Fibroblast of peridontal ligament (primary cell): ENCODE measurements around the gene HCN4.

ENCODE experiments used
- DNase-seq: peaks from one replicate; pipeline ENCODE4 v3.0.0-alpha.2; 2010; ENCODE audit errors: extremely low read depth

Gene HCN4

DNA sequence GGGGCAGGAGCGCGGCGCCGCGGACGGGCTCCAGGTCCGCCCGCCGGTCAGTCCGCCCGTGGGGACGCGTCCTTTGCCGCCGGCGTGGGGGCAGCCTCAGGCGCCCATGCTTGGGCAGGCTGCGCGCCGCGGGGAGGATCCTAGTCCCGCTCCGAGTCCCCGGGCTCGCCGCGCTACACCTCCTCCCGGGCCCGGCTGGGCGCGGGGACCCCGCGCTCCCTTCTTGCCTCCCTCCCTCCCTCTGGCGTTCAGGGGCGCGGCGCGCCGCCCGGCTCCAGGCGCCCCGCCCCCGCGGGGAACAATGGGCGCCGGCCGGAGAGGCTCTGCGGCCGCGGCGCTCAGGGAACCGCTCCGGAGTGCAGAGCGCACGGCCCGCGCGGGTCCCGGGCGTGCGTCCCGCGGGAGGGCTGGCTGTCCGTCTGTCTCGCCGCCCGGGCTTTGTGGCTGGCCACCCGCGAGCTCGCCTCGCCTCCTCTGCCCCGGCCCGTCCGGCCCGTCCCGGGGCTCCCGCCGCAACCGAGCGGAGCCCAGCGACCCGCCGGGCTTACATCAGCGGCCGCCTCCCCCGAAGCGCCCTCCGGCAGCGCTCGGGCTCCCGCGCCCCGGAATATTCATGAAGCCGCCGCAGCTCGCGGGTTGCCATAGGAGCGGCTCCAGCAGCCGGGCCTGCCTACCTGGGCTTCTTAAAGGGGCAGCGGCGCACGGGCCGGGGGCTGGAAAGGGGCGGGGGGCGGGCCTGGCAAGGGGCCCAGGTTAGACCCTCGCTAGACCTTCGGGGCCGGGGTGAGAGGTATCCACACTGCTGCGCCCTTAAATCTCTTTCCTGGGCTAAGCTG, at the start of gene HCN4:
Gene HCN4 (minus strand): TSS at position 658 of the 836 bp plus-strand sequence. CDS start 688 bp downstream, outside the sequence.
- no peak for DNase-seq

DNA sequence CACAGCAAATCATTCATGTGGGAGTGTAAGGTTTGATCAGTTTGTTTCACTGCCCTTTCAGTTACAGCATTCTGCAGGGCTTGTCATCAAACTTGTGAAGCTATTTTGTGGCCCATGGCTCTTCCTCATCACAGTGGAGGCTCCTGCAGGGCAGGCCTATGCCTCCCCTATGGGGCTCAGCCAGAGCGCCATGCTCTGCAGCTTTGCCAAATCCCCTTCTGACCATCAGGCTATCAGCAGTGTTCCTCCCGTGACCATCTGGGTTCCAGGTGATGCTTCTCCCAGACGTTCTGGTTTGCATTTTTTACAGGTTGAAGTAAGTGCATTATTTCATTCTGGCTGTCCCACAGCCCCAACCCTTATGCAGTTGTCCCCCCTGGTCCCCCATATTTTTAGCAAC, 46.1 kb upstream of the HCN4 start:
- DNase-seq, result no peak

DNA sequence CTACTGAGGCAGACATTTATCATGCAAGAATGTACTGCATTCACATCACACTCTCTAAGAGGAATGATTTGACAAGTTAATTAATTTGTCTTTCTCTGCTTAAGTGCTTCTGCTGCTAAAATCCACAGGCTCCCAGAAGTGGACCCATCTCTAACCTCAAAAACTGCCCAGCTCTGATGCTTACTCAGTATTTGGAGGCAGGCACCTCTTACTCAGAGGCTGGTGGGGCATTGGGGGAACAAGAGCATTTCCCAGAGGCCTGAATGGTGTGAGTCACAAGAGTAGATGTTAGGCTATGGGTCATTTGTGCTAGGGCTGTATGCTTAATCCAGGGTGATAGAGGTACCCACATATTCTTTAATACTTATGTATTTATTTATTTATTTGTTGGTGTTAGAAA, 34.4 kb upstream of the HCN4 start:
- no peak for DNase-seq

DNA sequence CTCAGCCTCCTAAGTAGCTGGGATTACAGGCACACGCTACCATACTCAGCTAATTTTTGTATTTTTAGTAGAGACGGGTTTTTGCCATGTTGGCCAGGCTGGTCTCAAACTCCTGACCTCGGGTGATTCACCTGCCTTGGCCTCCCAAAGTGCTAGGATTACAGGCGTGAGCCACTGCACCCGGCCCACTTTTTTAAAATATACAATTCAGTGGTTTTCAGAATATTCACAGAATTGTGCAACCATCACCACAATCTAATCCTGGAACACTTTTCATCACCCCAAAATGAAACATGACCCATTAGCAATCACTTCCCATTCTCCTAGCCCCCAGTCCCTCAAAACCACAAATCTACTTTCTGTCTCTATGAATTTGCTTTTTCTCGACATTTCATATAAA, 31.5 kb upstream of the HCN4 start:
- DNase-seq, result peak; percentile 67

DNA sequence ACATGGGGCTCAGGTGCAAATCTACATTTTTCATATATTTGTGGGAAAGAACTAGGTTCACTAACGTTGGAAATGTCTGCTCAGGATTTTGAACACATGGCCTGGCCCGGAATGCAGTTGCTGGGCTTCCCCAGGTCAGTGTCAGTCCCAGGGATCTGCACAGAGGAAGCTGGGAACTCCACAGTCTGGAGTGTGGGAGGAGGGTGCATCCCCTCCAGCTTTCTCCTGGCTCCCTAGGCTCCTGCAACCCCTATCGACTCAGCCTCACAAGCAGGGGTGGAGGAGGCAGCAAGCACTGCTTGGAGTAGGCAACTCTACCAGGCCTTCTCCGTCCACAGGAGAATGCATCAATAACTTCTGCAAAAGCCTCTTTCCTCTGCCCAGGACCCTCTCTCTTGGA, 30.1 kb upstream of the HCN4 start:
- DNase-seq, result no peak

DNA sequence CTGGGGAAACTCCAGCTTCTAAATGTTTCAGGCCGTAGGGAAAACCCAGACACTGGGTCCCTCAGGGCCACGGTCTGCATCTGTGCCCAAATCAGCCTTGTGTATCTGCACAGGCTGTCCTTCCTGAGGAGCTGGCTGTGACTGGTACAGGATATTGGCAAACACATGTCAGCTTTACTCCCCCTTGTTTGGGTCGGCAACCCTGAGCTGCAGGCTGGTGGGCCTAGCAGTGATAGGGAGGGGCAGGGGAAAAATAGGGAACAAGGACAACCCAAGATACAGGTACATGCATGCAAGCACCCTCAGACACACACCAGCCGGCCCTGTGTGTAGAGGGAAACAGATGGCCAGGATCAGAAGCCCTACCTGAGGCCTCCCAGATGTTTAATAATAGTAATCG, 28.7 kb upstream of the HCN4 start:
- DNase-seq, result no peak

DNA sequence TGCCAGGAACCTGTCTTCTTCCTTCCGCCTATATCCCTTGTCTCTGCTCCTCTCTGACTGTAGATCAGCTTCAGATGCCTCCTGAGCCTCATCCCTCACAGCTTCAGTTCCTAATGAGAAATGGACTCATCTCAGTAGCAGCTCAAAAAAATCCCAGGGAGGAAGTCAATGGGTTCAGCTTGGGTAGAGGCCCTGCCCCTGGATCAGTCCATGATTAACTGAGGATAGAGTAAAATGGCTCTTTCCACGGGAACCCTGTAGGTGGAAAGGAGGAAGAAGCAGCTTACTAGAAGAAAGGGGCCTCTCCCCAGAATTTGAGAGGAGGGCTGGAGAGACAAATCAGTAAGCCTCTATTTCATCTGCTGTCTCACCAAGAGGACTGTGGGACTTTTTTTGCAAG, 26.9 kb upstream of the HCN4 start:
- no peak for DNase-seq

DNA sequence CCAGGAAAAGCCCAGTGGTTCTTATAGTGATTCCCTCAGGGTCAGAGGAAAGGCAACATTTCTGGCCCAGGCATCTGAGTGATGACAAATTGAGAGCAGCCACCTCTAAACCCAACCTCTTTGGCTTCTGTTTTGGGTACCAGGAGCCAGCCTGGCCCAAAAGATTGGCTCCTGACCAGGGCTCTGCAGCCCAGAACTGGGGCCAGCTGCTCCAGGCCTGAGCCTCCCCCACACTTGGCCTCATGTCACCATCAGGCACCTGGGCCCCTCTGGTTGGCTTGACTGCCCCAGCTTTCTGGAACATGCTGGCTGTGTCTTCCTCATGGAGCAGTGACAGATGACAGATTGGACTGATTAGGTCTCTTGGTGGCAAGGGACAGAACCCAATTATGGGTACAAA, 26.0 kb upstream of the HCN4 start:
- no peak for DNase-seq

DNA sequence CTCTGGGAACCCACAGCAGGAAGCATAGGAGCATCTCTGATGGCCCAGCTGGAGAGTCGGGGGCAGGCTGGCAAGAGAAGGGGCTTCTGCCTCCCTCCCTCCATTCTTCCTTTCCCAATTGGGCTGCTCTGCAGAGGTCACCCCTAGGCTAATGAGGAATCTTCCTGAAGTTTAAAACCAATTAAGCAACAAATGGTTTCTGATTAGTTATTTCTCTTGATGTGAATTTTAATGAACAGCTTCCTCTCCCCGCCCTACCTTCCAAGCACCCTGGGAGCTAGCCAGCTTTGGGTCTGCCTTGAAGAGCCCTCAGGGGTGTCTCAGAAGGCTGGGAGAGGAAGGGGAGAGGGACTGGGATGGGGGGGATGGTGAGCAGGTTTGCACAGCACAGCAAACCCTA, 24.6 kb upstream of the HCN4 start:
- no peak for DNase-seq

DNA sequence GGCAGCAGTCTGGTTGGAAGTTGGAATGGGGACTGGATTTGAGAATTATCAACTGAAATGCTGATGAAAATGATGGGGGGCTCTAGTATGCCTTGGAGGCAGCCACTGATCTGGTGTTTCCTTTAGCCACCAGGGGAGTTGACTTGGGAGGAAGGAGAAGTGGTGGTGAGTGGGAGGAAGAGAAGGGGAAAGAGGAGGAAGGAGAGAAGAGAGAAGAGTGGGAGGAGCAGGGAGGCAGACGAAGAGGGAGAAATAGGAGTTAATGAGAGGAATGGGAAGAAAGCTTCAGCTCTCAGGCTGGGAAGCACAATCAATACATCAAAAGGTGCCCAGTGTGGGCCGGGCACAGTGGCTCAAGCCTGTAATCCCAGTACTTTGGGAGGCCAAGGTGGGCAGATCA, 23.3 kb upstream of the HCN4 start:
- no peak for DNase-seq

DNA sequence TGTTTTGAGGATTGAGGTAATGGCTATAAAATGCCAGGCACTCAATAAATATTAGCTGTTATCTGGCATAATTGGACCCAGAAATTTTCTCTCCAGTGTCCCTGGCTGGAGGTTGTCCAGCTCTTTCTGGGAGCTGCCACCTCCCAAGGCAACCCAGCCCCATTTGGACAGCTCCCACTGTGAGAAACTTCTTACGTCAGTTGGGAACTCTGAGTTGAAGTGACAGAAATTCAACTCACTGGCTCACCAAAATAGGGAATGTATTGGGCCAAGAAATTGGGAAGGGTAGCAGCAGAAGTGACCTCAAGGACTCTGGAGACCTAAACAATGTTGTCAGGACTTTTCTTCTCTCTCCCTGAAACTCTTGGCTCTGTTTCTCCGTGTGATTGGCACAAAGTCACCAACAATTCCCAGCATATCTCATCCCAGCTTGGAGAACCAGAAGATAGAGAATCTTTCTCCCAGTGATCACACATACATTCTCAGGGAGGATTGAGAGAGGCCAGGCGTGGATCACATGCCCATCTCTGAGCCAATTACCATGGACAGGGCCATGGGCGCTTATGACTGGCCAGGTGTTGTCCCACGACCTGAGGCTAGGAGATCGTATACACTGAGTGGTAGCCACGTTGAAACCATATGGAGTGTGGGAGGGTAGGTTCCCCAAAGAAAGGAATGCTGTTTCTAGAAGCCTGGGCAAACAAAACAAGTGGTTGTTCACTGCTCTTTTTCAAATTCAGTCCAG, 22.5 kb upstream of the HCN4 start:
- no peak for DNase-seq

DNA sequence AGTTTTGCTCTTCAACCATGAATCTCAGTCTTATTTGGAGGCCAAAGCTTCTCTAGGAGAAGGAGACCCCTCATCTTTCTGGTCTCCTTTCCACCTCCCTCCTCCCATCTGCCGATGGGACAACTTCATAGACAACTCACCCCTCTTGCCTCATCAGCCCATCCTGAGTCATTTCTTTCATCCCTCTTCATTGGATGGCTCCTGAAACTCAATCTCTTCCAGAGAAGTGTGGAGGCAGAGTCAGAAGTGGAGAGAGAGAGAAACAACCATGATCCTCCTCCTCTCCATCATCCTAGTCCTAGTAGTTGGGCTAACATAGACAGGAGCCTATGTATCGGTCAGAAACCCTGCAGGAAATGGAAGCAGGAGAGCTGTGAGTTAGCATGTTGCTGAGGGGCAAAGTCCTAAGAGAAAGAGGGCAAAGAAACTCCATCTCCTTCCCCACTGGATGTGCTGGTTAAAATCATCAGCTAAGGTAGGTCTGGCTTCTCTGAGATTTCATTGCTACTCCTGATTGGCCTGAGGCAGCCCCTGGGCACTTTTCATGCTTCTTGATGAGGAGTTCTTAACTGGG, 21.3 kb upstream of the HCN4 start:
- no peak for DNase-seq

DNA sequence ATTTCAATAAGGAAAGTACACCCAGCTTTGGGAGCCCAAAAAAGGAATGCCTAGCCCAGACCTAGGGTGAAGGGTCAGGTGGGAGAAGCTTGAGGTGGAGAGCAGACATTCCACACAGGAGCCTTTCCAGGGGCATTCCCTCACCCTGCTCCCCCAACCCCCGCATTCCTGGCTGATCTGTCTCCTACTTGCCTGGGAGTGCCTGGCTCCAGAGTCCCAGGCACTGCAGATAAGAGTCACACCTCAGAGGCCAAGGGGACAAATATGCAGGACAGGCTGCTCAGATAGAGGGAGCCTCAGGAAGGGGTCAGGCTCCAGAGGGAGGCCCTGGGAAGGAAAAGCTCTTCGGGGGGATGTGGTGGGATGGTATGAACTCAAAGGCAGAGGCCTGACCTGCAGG, 20.8 kb upstream of the HCN4 start:
- no peak for DNase-seq

DNA sequence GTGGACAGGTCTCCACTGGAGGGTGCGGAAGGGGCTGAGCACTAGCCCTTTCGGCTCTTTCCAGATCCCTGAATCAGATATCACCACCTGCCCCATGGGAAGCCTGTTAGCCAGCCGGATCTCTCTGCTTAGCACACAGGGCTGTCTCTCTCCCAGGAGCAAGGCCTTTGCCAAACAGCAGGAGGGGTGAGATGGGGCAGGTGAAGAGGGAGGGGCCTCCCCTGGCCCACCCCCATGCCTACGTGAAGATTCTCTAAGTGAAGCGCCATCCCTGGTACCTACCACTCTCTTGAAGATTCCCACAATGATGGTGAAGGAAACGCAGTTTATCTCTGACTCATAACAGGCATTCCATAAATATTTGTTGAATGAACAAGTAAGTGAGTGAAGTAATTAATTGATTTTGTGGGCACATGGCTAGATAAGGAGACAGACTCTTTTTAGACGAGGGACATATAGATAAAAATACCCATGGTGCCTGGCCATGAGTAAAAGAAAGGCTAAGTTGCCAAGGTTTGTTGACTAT, 19.6 kb upstream of the HCN4 start:
- DNase-seq, result peak; percentile 11

DNA sequence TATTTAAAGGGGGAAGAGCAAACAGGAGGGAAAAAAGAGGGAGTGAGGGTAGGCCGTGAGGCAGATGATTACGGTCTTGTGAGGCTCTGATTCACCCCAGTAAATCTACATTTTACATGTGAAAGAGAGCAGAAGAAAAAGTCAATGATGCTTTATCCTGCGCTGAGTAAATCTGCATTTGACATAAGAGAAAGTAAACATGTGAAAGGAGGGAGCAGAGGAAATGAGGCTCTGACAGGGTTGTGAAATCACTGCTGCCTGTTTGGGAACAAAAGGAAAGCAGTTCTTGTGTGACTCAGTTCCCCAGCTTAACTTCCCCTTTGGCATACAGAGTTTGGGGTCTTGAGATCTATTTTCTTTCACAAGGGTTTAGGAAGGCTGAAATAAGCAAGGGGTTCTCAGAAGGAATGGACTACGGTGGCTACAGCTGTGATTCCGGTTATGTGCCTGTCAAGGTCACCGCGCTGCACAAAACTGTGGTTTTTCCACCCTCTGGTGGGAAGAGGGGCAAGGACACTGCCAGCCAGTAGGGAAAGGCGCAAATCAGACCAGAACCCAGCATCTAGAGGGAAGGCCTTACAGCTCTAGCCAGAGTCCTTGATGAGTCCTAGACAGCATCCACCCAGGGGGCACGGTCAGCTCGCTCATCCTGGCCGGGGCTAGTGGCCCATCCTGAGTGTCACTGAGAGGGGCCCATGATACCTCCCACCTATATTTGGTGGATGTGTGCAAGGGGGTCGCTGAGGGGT, 18.9 kb upstream of the HCN4 start:
- peak; percentile 15 for DNase-seq

DNA sequence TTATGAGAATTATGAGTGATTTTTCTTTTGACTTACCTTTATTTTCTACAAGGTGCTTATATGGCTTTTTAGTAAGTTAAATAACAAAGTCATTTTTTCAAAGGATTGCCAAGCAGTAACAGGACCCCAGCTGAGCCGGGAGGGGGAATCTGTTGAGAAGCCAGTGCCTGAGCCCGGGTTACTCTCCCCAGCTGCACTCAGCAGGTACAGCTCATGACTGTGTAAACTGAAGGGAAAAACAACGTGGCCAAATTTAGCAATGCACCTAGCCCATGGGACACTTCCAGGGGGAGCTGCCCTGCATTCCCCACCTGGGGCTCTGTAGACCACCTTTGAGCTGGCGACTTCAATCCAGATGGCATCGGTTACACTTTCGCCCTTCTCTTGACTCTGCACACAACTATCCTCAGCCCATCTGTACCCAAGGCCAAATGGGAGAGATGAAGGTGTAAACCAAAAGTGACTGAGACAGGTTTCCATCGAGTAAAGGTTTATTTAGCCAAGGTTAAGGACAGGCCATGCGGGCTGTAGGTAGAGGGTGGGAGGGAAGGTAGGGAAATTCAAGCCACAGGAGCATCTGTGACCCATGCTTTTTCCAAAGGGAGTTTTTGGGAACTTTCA, 18.2 kb upstream of the HCN4 start:
- DNase-seq, result no peak

DNA sequence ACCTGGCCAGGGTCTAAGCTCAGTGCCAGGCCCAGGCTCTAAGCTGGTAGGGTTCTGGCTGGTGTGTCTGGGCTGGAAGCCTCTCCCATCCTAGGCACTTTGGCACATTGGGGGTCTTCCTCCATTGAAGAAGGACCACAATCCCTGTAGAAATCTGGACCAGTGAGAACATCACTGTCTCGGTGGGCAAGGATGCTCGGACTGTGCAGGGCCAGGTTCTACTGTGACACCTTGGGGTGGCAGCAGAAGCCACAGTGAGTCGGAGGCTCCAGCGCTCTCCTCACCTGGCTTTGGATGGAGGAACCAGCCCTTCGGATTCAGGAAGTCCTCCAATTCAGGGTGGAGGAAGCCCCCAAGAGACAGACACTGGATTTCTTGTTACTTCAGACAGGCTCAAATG, 17.5 kb upstream of the HCN4 start:
- no peak for DNase-seq

DNA sequence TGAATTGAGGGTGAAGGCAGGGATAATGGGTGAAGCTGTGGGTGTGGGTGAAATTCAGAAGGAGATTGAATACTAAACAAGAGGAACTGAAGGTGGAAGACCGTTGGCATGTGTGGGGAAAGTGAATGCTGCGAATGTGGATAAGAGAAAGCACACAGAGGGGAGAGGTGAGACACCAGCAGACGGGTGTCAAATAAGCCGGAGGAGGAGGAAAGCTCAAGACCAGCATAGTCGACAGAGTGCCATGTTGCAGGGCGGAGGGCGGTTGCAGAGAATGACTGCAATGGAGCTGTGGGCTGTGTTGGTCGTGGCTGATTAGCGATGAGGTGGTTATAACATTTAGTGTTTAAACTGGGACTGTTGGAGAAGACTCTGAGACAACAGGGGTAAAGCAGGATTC, 16.4 kb upstream of the HCN4 start:
- DNase-seq, result no peak

DNA sequence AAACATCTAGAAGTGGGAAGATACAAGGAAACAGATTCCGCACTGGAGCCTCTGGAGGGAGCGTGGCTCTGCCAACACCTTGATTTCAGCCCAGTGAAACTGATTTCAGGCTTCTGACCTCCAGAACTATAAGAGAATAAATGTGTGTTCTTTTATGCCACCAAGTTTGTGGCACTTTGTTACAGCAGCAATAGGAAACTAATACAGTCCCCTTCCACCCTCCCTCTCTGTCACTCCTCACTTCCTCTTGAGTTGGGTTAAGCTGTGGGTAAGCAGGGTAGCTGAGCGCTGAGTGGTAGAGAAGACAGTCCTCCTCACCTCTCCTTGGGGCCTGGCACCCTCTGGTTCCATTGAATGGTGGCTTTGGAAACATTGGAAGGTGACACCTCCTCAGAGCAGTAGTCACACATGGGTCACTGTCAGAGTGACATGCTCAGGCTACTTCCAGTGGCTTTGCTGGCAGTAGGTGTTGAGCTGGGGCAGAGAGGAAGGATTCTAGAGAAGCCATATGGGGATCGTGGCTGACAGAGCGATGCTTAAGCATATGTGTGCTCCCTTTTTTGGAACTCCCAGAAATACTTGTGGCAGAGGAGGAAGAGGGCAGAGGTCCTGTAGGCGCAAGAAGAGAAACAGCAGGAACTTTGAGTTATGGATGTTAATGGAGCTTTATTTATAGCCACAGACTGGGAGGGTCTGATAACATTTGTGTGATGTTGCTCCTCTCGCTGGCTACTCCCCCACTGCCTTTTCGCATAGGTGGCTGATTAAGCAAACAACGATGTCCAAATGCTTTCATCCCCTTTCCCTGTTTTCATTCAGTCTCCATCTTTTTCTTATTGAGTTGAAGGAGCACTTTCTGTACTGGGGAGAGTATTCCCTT, 14.8 kb upstream of the HCN4 start:
- no peak for DNase-seq

DNA sequence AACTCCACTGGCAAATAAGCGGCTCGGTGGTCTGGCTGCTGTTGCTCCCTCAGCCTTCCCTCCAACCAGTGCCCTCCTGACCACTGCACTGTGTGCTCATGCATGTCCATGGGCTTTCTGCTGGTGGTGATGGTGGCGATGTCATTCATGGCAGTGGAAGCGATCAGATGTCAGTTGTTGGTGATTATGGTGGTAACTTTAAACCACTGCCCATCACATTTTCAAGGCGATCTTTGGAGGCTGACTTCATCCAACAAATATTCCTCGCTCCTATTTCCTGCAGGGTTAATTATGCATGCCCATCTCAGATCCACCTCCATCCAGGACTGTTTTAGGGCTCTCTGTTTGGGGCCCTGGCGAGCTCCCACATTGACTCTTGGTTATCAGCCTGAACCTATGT, 13.4 kb upstream of the HCN4 start:
- DNase-seq, result no peak

DNA sequence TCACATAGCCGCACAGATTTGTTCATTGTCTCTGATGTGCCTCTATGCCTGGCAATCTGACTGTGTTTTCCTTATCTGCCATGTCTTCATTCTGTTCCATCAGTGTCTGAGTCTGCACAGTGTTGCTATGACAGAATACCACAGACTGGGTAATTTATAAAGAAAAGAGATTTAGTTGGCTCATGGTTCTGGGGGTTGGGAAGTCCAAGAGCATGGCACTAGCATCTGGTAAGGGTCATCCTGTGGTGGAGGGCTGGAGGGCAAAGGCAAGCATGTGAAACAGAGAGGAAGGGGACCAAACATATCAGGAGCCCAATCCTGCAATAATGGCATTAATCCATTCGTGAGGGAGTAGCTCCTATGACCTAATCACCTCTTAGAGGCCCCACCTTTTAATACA, 11.9 kb upstream of the HCN4 start:
- DNase-seq, result no peak
